ENCODE data around the gene LPIN3. TPM values are rescaled to one million over a fixed set of nuclear protein-coding genes. Genes with fewer than 3 reads are reported as not detected.
"Not testable (repeated sequence)": the region's sequence is repeated elsewhere in the genome, so short reads cannot be mapped to it uniquely, and the experiment has no call there.

Gene LPIN3
- total RNA-seq, 1 donor from 2014 or later: 20.1 TPM

DNA sequence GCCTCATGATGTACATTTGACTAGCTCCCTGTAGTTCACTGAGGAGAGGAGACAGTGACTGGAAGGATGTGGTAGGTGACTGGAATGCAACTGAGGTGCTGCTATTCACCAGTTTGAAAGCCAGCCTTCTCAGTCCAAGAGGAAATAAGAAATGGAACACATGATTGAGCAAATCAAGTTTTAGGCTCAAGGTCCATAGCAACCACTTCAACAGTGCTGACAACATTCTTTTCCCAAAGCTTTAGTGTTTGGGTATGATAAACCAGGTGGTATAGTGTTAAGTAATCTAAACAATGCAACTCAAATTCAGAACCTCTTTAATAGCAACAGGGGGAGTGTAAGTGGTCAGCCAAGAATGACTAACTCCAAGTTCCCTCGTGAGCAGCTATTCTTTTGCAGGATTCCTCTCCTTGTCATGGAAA, 32.3 kb upstream of the LPIN3 start:
- Mint-ChIP-seq H3K36me3 (ENCODE audit: low read depth, unreplicated experiment) (no peaks in the 10 kb centered on the region), H3K9me3 (ENCODE audit: unreplicated experiment) (no peaks in the 10 kb centered on the region), H3K4me1 (ENCODE audit: unreplicated experiment) (peaks cover 16% of the 10 kb centered on the region), H3K27me3 (ENCODE audit: unreplicated experiment) (peaks cover 2% of the 10 kb centered on the region), H3K4me3 (ENCODE audit: unreplicated experiment) (no peak overlapping the region), H3K27ac (ENCODE audit: unreplicated experiment) (no peak overlapping the region)
- no peak for DNase-seq (ENCODE audit: low spot score)
- TF ChIP-seq, protein P1, sequence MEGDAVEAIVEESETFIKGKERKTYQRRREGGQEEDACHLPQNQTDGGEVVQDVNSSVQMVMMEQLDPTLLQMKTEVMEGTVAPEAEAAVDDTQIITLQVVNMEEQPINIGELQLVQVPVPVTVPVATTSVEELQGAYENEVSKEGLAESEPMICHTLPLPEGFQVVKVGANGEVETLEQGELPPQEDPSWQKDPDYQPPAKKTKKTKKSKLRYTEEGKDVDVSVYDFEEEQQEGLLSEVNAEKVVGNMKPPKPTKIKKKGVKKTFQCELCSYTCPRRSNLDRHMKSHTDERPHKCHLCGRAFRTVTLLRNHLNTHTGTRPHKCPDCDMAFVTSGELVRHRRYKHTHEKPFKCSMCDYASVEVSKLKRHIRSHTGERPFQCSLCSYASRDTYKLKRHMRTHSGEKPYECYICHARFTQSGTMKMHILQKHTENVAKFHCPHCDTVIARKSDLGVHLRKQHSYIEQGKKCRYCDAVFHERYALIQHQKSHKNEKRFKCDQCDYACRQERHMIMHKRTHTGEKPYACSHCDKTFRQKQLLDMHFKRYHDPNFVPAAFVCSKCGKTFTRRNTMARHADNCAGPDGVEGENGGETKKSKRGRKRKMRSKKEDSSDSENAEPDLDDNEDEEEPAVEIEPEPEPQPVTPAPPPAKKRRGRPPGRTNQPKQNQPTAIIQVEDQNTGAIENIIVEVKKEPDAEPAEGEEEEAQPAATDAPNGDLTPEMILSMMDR (IDR thresholded peaks at IDR 0.05; ENCODE audit: unreplicated experiment): no peak

DNA sequence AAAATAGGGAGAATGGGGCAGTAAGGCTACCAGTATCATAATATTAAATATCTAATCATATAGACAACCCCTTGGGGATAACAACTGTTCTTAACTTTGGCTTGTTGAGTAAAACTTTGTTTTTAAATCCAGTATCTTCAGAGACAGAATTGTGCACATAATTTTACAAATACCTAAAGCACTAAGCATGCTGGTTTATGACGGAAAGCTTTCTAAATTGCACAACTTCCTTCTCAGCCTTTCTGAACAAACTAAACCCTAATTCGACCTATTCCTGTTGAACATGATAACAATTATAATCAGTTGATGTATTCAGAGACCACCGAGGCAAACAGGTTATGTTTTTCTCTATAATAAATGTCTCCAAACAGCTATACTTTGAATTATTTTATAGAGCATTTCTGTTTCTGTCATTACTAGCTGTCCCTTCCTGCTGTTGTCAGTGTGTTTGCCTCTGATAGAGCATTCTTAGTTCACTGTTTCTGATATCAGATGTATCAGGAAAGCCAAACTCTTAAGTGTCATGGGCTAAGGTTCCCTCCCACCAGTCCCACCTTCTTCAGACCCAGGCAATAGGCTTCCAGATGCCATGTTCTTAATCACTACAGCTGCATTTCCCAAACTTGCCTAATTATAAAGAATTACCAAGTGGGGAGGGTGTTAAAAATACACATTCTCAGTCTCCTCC, 31.8 kb upstream of the LPIN3 start:
- H3K27ac Mint-ChIP-seq (ENCODE audit: unreplicated experiment): no peak overlapping the region
- H3K9me3 Mint-ChIP-seq (ENCODE audit: unreplicated experiment): no peaks in the 10 kb centered on the region
- peaks cover 2% of the 10 kb centered on the region for H3K27me3 Mint-ChIP-seq (ENCODE audit: unreplicated experiment)
- no peak for DNase-seq (ENCODE audit: low spot score)
- H3K4me1 Mint-ChIP-seq (ENCODE audit: unreplicated experiment): peaks cover 16% of the 10 kb centered on the region
- TF ChIP-seq, protein P1 (IDR thresholded peaks at IDR 0.05; ENCODE audit: unreplicated experiment): no peak
- H3K36me3 Mint-ChIP-seq (ENCODE audit: low read depth, unreplicated experiment): no peaks in the 10 kb centered on the region
- no peak overlapping the region for H3K4me3 Mint-ChIP-seq (ENCODE audit: unreplicated experiment)

DNA sequence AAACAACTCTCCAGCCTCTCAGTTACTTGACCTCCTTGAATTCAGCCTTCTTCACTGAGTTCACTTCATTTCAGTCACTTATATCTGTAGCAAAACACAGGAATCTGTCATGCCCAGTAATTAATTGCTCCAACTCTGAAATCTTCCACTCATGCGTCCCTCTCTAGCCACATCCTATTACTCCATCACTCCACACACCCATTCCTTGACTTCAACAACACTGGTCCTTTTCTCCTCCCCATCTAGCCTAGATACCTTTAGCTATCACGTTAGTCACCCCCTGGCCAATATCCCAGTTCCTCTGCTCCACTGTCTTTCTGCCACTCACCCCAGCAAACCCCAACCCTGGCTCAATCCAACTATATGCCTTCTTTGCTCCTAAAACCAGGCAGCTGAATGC, 30.8 kb upstream of the LPIN3 start:
- no peaks in the 10 kb centered on the region for H3K9me3 Mint-ChIP-seq (ENCODE audit: unreplicated experiment)
- H3K4me3 Mint-ChIP-seq (ENCODE audit: unreplicated experiment): no peak overlapping the region
- TF ChIP-seq, protein P1 (IDR thresholded peaks at IDR 0.05; ENCODE audit: unreplicated experiment): no peak
- H3K4me1 Mint-ChIP-seq (ENCODE audit: unreplicated experiment): peaks cover 18% of the 10 kb centered on the region
- no peak for DNase-seq (ENCODE audit: low spot score)
- H3K36me3 Mint-ChIP-seq (ENCODE audit: low read depth, unreplicated experiment): no peaks in the 10 kb centered on the region
- peaks cover 2% of the 10 kb centered on the region for H3K27me3 Mint-ChIP-seq (ENCODE audit: unreplicated experiment)
- H3K27ac Mint-ChIP-seq (ENCODE audit: unreplicated experiment): no peak overlapping the region

DNA sequence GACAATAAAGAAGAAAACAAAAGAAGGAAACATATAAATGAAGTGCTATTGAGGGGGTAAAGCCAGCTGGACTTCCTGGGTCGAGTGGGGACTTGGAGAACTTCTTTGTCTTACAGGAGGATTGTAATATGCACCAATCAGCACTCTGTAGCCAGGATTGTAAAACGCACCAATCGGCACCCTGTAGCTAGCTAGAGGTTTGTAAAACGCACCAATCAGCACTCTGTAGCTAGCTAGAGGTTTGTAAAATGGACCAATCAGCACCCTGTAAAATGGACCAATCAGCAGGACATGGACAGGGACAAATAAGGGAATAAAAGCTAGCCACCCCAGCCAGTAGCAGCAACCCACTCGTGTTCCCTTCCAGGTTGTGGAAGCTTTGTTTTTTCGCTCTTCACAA, 28.6 kb upstream of the LPIN3 start:
- not testable (repeated sequence) for H3K27ac Mint-ChIP-seq (ENCODE audit: unreplicated experiment); DNase-seq (ENCODE audit: low spot score); H3K36me3 Mint-ChIP-seq (ENCODE audit: low read depth, unreplicated experiment); H3K27me3 Mint-ChIP-seq (ENCODE audit: unreplicated experiment); H3K4me3 Mint-ChIP-seq (ENCODE audit: unreplicated experiment); H3K9me3 Mint-ChIP-seq (ENCODE audit: unreplicated experiment)
- H3K4me1 Mint-ChIP-seq (ENCODE audit: unreplicated experiment): peaks cover 29% of the 10 kb centered on the region

DNA sequence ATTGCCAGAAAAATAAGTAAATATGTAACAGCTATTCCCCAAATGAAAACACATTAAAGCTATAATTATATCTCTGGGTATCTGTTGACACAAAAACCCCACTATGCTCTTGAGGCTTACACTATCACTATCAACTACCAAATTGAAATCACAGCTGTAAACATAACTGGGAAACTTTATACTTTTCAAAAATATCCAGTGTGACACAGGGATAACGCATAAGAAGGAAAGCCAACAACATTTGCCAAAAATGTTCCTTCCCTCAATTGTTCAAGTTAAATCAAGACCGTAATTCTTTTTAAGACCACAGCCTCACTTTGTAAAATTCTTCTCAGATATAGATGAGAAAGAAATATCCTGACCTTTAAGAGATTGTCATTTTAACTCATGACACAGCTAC, 26.2 kb upstream of the LPIN3 start:
- no peak overlapping the region for H3K4me3 Mint-ChIP-seq (ENCODE audit: unreplicated experiment)
- peaks cover 5% of the 10 kb centered on the region for H3K36me3 Mint-ChIP-seq (ENCODE audit: low read depth, unreplicated experiment)
- no peak overlapping the region for H3K27ac Mint-ChIP-seq (ENCODE audit: unreplicated experiment)
- H3K27me3 Mint-ChIP-seq (ENCODE audit: unreplicated experiment): peaks cover 8% of the 10 kb centered on the region
- H3K9me3 Mint-ChIP-seq (ENCODE audit: unreplicated experiment): no peaks in the 10 kb centered on the region
- H3K4me1 Mint-ChIP-seq (ENCODE audit: unreplicated experiment): peaks cover 31% of the 10 kb centered on the region
- TF ChIP-seq, protein P1 (IDR thresholded peaks at IDR 0.05; ENCODE audit: unreplicated experiment): no peak
- no peak for DNase-seq (ENCODE audit: low spot score)

Data from endothelial cell (in vitro differentiated cells).